A673 (cell line): ENCODE data around the gene TTC7B. TPM values are rescaled to one million over a fixed set of nuclear protein-coding genes. Genes with fewer than 3 reads are reported as not detected.

Source experiments
- BruUV-seq: library from RNA; stranded (reverse); fragments of 400-500 nt; replicated peaks from 2 replicates; lab custom pipeline; 2021; lab: Mats Ljungman, UMichigan
- CTCF ChIA-PET: fragments of 300-600 bp; sonication (Branson Sonifier 250); formaldehyde crosslinking; loops from one replicate; lab custom pipeline; 2022; ENCODE audit warnings: antibody characterized with exemption; lab: Charles Lee
- POLR2A ChIA-PET: fragments of 300-600 bp; sonication (Branson Sonifier 250); formaldehyde crosslinking; loops from one replicate; lab custom pipeline; 2022; ENCODE audit warnings: antibody characterized with exemption; ENCODE audit not compliant: low non-redundant PET; lab: Charles Lee
- DNase-seq: peaks from one replicate; pipeline ENCODE4 v3.0.0-alpha.2; 2015; ENCODE audit warnings: low spot score
- H3K27ac ChIP-seq: fragments of 200-600 bp; sonication (generic); 2 replicates; pipeline ENCODE4 v1.5.1; 2016; ENCODE audit warnings: mixed run types, low read depth, mild to moderate bottlenecking, mixed read lengths, antibody characterized with exemption, low read length; ENCODE audit not compliant: poor library complexity, severe bottlenecking
- H3K27me3 ChIP-seq: fragments of 200-600 bp; sonication (generic); replicated peaks from 2 replicates; pipeline ENCODE4 v1.6.1; 2017; ENCODE audit warnings: mixed run types, low read depth, mild to moderate bottlenecking, mixed read lengths, antibody characterized with exemption, low read length; ENCODE audit not compliant: insufficient read depth, poor library complexity
- H3K36me3 ChIP-seq: fragments of 200-600 bp; sonication (generic); 2 replicates; pipeline ENCODE4 v1.6.1; 2016; ENCODE audit warnings: mixed run types, mild to moderate bottlenecking, mixed read lengths, antibody characterized with exemption, low read length; ENCODE audit not compliant: insufficient read depth, poor library complexity, severe bottlenecking
- H3K4me1 ChIP-seq: fragments of 200-600 bp; sonication (generic); 2 replicates; pipeline ENCODE4 v1.6.1; 2017; ENCODE audit warnings: mixed run types, mild to moderate bottlenecking, mixed read lengths, antibody characterized with exemption, low read length; ENCODE audit not compliant: insufficient read depth, poor library complexity, severe bottlenecking
- H3K4me3 ChIP-seq: fragments of 200-600 bp; sonication (generic); 2 replicates; pipeline ENCODE4 v1.5.1; 2016; ENCODE audit warnings: low read depth, mixed run types, mild to moderate bottlenecking, mixed read lengths, low read length; ENCODE audit not compliant: poor library complexity, severe bottlenecking
- H3K9me3 ChIP-seq: fragments of 200-600 bp; sonication (generic); 2 replicates; pipeline ENCODE4 v1.6.1; 2016; ENCODE audit warnings: mixed run types, low read depth, mild to moderate bottlenecking, mixed read lengths, antibody characterized with exemption, low read length; ENCODE audit not compliant: poor library complexity, severe bottlenecking
- CTCF ChIP-seq: fragments of 300-800, 200-600 bp; sonication (generic); conservative IDR thresholded peaks from 2 replicates; pipeline ENCODE4 v1.5.1; 2017; ENCODE audit warnings: low read depth, mild to moderate bottlenecking, antibody characterized with exemption, low read length, moderate library complexity, mixed read lengths
- EZH2 ChIP-seq: fragments of 200-600 bp; sonication (generic); IDR thresholded peaks from 2 replicates; pipeline ENCODE4 v1.6.1; 2017; ENCODE audit warnings: borderline replicate concordance, low read depth, mild to moderate bottlenecking, mixed read lengths, antibody characterized with exemption, low read length; ENCODE audit not compliant: poor library complexity, severe bottlenecking
- intact Hi-C: fragments of 100-400 bp; cut with micrococcal nuclease; formaldehyde crosslinking; loops from one replicate; pipeline ENCODE4 v1.10.0; 2022; ENCODE audit not compliant: unreplicated experiment
- total RNA-seq: library from RNA; stranded (reverse); gene quantifications from 2 replicates; pipeline ENCODE4 v1.2.3, GENCODE V29; 2021

Gene TTC7B
- total RNA-seq, 1 experiment from 2014 or later, result 39.2 TPM

- no peak overlapping the region for H3K4me3 ChIP-seq
- TF ChIP-seq CTCF (no peak), EZH2 (no peak)
- no peak overlapping the region for H3K27ac ChIP-seq
- CTCF ChIA-PET, result interaction anchor here (0.5 kb wide), 1 partner anchor 403 kb away, joined by 4 read pairs; no protein-coding TSS in a partner anchor
- H3K4me1 ChIP-seq, result no peaks in the 10 kb centered on the region
- H3K9me3 ChIP-seq, result no peaks in the 10 kb centered on the region
- BruUV-seq, result no TSS peak
- DNase-seq, result no peak
- H3K27me3 ChIP-seq, result no peaks in the 10 kb centered on the region
- no peaks in the 10 kb centered on the region for H3K36me3 ChIP-seq
- POLR2A ChIA-PET, result no interaction called here
- intact Hi-C loops, result no loop called here
Observed at GRCh38 chr14:90514015-90514398, 302.2 kb downstream of the TTC7B start.

- H3K36me3 ChIP-seq, result no peaks in the 10 kb centered on the region
- no peak for DNase-seq
- ChIA-PET CTCF (interaction anchor here (0.5 kb wide), 1 partner anchor 403 kb away, joined by 4 read pairs; no protein-coding TSS in a partner anchor), POLR2A (no interaction called here)
- intact Hi-C loops, result no loop called here
- no TSS peak for BruUV-seq
- H3K9me3 ChIP-seq, result no peaks in the 10 kb centered on the region
- TF ChIP-seq CTCF (no peak), EZH2 (no peak)
- no peaks in the 10 kb centered on the region for H3K4me1 ChIP-seq
- H3K4me3 ChIP-seq, result no peak overlapping the region
- H3K27ac ChIP-seq, result no peak overlapping the region
- no peaks in the 10 kb centered on the region for H3K27me3 ChIP-seq
Observed at GRCh38 chr14:90513161-90514014, 302.8 kb downstream of the TTC7B start.

GRCh38 chr14:90512329-90512991 is 303.8 kb downstream of the TTC7B start:
- Histone ChIP-seq H3K27ac (no peak overlapping the region), H3K4me3 (no peak overlapping the region), H3K9me3 (no peaks in the 10 kb centered on the region), H3K27me3 (no peaks in the 10 kb centered on the region), H3K36me3 (no peaks in the 10 kb centered on the region), H3K4me1 (no peaks in the 10 kb centered on the region)
- BruUV-seq, result no TSS peak
- CTCF ChIA-PET, result no interaction called here
- POLR2A ChIA-PET, result no interaction called here
- no peak for DNase-seq
- intact Hi-C loops, result no loop called here
- TF ChIP-seq EZH2 (no peak), CTCF (no peak)
